GM12875 (cell line): ENCODE data around the gene PLCB1.

Experiments used
- H3K4me3 ChIP-seq: one replicate; pipeline ENCODE4 v1.5.1; 2011; ENCODE audit warnings: low read depth, low read length, control low read depth
- TF ChIP-seq, protein P1 (sequence below): IDR thresholded peaks from 2 replicates; pipeline ENCODE4 v1.5.1; 2011; ENCODE audit warnings: low read depth, mild to moderate bottlenecking, control low read depth, inconsistent platforms, low read length, moderate library complexity, borderline replicate concordance; ENCODE audit not compliant: insufficient read depth

PLCB1 gene

DNA sequence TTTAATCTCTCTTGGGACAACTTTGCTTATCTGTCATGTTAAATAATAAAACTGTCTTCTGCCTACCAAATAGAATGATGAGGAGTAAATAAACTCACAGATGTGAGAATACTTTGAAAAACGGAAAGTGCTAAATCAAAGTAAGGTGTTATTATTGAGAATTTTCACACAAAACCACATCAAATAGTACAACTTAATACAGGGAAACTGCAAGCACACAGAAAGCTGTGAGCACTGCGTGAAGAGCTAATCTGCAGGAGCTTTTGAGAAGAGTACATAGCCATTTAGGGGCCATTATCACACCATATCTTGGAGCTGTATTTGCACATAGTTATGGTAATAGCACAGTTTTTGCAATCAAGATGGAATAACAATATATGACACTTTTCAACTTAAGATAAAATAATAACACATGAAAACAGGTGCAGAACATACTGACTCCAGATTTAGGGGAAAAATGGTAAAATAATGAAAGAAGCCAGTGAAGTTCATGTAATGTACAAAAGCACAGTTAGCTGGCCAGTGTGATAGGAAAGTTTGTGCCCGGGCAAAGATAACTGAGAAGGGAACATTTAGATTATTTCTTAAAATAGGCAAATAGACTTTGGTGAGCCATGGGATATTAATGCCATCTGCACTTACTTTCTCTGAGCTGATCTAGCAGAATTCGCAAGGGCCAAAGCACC is 538.3 kb downstream of the PLCB1 start:
- TF ChIP-seq, protein P1, sequence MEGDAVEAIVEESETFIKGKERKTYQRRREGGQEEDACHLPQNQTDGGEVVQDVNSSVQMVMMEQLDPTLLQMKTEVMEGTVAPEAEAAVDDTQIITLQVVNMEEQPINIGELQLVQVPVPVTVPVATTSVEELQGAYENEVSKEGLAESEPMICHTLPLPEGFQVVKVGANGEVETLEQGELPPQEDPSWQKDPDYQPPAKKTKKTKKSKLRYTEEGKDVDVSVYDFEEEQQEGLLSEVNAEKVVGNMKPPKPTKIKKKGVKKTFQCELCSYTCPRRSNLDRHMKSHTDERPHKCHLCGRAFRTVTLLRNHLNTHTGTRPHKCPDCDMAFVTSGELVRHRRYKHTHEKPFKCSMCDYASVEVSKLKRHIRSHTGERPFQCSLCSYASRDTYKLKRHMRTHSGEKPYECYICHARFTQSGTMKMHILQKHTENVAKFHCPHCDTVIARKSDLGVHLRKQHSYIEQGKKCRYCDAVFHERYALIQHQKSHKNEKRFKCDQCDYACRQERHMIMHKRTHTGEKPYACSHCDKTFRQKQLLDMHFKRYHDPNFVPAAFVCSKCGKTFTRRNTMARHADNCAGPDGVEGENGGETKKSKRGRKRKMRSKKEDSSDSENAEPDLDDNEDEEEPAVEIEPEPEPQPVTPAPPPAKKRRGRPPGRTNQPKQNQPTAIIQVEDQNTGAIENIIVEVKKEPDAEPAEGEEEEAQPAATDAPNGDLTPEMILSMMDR: no peak
- H3K4me3 ChIP-seq: no peak overlapping the region

DNA sequence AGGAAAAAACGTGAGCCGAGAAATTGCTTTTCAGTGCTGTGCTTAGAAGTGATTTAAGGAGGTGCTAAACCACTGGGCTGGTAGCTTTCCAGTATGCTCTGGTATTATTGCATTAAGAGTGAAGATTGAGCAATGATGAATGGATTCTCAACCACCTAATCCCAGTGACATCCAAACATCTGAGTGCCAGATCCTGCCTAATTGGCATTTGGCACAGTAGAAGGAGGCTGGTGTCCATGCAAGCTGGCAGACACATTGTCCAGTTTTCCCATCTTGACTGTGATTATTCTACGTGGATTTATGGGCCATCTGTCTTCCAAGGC is 538.8 kb downstream of the PLCB1 start:
- H3K4me3 ChIP-seq: no peak overlapping the region
- TF ChIP-seq, protein P1: no peak

DNA sequence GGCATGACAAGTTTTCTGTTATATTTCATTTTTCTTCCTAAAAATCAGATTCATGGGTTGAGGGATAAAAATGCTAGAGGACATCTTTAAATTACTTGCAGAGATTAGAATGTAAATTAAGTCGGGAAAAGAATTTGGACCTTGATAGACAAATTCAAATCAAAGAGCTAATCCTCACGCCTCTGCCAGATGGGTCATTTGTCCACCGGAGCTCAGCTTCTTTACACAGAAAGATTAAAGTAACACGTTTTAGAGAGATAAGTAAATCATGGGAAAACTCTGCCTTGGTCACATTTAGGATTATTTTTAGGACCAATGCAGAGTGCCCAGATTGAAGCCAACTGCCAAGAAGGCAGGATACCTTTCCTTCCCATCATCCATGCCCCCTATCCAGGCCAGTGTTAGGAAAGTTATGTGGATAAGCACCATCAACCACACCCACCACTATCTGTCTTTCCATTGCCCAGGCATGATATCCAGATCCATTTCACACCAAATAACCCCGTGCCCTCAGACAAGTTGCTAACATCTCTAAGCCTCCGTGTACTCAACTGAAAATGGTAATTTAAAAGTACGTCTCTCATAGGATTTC is 539.4 kb downstream of the PLCB1 start:
- no peak overlapping the region for H3K4me3 ChIP-seq
- TF ChIP-seq, protein P1: no peak

DNA sequence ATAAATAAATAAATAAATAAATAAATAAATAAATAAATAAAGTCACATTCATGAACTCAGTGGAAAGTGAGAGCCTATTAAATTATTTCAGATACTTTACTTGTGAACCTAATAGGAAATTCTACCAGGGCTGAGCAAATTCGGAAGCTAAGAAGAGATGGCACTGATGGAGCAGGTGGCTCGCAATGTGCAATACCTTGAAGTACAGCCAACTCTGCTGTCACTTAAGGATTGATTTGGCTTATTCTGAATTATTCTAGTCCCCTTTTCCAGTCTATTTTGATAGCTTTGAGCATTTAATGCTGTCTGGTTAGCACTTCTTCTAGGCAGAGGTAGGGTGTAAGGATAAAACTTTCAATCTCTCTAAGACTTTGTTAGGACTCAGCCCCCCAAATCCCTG is 541.0 kb downstream of the PLCB1 start:
- TF ChIP-seq, protein P1: no peak
- H3K4me3 ChIP-seq: no peak overlapping the region

DNA sequence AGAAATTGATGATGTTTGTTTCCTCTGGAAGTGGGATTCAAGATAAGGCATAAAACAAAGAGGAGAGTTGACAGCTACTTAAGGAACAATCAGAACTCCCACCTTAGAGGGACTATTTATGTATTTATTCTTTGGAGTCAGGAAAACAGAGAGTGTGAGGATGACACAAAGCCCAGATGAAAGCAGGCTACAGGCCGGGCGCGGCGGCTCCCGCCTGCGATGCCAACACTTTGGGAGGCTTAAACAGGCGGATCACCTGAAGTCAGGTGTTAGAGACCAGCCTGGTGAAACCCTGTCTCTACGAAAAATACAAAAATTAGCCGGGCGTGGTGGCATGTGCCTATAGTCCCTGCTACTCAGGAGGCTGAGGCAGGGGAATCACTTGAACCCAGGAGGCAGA is 543.8 kb downstream of the PLCB1 start:
- no peak overlapping the region for H3K4me3 ChIP-seq
- TF ChIP-seq, protein P1: no peak

DNA sequence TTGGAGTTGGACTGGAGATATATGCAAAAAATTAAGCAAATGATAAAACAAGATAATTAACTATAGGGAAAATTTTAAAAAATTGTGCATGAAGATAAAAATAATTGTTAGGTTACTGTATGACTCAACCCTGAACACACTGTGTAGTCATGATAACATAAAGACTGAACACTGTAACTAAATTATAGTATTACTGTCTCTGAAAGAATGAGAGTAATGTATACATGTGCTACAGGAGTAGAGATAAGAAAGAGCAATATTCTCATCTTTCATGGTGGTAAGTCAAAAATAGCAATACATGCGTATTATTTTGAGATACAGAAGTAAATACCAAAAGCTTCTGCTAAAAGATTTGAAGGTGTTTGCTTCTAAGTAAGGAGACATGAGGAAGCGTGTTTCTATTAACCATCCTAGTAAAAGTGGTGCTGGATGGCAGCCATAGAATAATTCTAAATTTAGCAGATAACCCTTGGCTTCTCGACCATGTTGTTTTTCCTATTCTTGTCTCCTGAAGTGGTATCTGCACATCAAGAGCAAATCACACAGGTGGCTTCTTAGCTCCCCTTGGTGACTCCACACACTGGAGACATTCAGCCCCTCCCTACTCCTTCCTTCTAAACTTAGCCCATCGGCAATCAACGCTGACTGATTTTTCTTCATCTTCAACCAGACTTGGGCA is 546.2 kb downstream of the PLCB1 start:
- TF ChIP-seq, protein P1: no peak
- no peak overlapping the region for H3K4me3 ChIP-seq

DNA sequence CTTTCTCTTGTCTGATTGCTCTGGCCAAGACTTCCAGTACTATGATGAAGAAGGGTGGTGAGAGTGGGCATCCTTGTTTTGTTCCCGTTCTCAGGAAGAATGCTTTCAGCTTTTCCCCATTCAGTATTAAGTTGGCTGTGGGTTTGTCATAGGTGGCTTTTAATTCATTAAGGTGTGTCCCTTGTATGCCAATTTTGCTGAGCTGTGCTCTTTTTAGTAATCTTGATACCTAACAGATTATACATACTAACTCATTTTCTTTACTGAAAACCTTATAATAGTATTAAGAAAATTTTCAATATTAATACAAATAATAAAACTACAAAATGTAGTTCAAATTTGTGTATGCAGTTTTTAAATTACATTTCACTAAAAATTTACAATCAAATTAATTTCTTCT is 557.3 kb downstream of the PLCB1 start:
- no peak overlapping the region for H3K4me3 ChIP-seq
- TF ChIP-seq, protein P1: no peak
